Gastroesophageal sphincter (tissue), 3 donors: ENCODE results near the gene LMF1.

Experiments
- CTCF ChIP-seq, 4 experiments: fragments of 200-600 bp in 2 of 4; fragments of 450-650 bp in 2 of 4; sonication (generic) in 1 of 4; IDR thresholded peaks; one replicate each; pipeline ENCODE4 v1.5.1; 2017 to 2019; ENCODE audit warnings: antibody characterized with exemption in 4 of 4, mild to moderate bottlenecking in 2 of 4, moderate library complexity in 2 of 4
- EP300 ChIP-seq: sonication (generic); formaldehyde crosslinking; IDR thresholded peaks from one replicate; pipeline ENCODE4 v1.6.1; 2017; ENCODE audit warnings: antibody characterized with exemption, mild to moderate bottlenecking
- POLR2A ChIP-seq, 2 donors: fragments of 450-650 bp; IDR thresholded peaks; one replicate each; pipeline ENCODE4 v1.6.1; 2017; ENCODE audit warnings: antibody characterized with exemption in 2 of 2, mild to moderate bottlenecking in 2 of 2, moderate library complexity in 1 of 2
- POLR2AphosphoS5 ChIP-seq: sonication (generic); formaldehyde crosslinking; IDR thresholded peaks from one replicate; pipeline ENCODE4 v1.6.1; 2017; ENCODE audit warnings: antibody characterized with exemption

DNA sequence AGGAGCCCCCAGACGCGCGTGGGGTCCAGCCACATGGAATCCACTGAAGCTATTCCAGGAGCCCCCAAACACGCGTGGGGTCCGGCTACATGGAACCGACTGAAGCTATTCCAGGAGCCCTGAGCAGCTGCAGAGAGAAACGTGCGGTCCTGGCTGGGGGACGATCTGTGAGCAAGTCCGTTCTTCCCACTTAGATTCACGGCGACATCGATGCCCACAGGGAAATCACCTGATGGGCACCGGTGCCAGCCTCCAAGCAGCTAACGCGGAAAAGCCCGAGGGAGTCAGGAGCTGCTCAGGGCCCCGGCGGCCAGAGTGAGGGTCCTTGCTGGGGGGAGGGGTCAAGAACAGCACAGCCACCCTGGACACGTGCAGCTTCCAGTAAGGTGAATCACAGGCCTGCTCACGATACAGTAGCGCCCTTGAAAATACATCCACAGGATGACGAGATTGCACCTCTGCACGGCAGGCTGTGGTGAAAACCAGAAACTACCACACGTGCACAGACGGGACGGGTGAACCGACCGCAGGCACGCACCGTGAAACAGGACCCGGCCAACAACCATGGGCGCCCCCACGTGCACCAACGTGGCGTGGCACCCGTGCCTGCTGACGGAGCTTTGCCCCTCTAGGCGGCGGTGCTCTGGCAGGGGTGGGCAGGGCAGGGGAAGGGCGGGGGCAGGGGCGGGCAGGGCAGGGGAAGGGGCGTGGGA is 92.6 kb downstream of the LMF1 start:
- TF ChIP-seq CTCF (IDR thresholded peaks at IDR 0.05) (no peak), EP300 (no peak), POLR2A (IDR thresholded peaks at IDR 0.05) (no peak), POLR2AphosphoS5 (no peak)
